C1 segment of cervical spinal cord (tissue), 14 donors: ENCODE measurements around the gene UNK.

Source experiments
- DNase-seq, 14 donors: peaks; one replicate each; lab custom pipeline; 2025; lab: John Stamatoyannopoulos, UW

UNK gene

GRCh38 chr17:75819116-75819515 is 34.5 kb downstream of the UNK start:
- DNase-seq, result no peak

GRCh38 chr17:75819678-75820077 is 35.1 kb downstream of the UNK start:
- DNase-seq, result no peak

- no peak for DNase-seq
Observed at GRCh38 chr17:75820094-75821080, 35.8 kb downstream of the UNK start.

- DNase-seq, result no peak
Observed at GRCh38 chr17:75821552-75821951, 36.9 kb downstream of the UNK start.

- peak in 1 of 14 donors; percentile 50 for DNase-seq
Observed at GRCh38 chr17:75822119-75822799, 37.7 kb downstream of the UNK start.

- peak in 1 of 14 donors; percentile 32 for DNase-seq
Observed at GRCh38 chr17:75822800-75823166, 38.2 kb downstream of the UNK start.

GRCh38 chr17:75823257-75824041 is 38.8 kb downstream of the UNK start:
- DNase-seq, result no peak

GRCh38 chr17:75824050-75824552 is 39.5 kb downstream of the UNK start:
- DNase-seq, result peak in 1 of 14 donors; percentile 46

- no peak for DNase-seq
Observed at GRCh38 chr17:75824666-75825065, 40.1 kb downstream of the UNK start.

GRCh38 chr17:75825149-75825552 is 40.5 kb downstream of the UNK start:
- DNase-seq, result no peak

GRCh38 chr17:75825748-75826370 is 41.3 kb downstream of the UNK start:
- no peak for DNase-seq

GRCh38 chr17:75826561-75827307 is 42.1 kb downstream of the UNK start:
- no peak for DNase-seq

- peak in 13 of 14 donors; percentile 14 to 86 (median 73) for DNase-seq
Observed at GRCh38 chr17:75827308-75828075, 42.9 kb downstream of the UNK start.

GRCh38 chr17:75828076-75828400 is 43.4 kb downstream of the UNK start:
- no peak for DNase-seq

- DNase-seq, result no peak
Observed at GRCh38 chr17:75828741-75829140, 44.1 kb downstream of the UNK start.

- no peak for DNase-seq
Observed at GRCh38 chr17:75829747-75830146, 45.1 kb downstream of the UNK start.

- no peak for DNase-seq
Observed at GRCh38 chr17:75830164-75831031, 45.8 kb downstream of the UNK start.

- DNase-seq, result no peak
Observed at GRCh38 chr17:75831032-75831571, 46.5 kb downstream of the UNK start.
